Gastroesophageal sphincter (tissue), 4 donors: ENCODE measurements around the gene SMOC1. TPM values are rescaled to one million over a fixed set of nuclear protein-coding genes. Genes with fewer than 3 reads are reported as not detected.

Experiments used
- ATAC-seq: fragments of 150-250 bp; one replicate; pipeline ENCODE4 v1.9.1; 2016; ENCODE audit warnings: mild to moderate bottlenecking, moderate library complexity
- H3K27ac ChIP-seq, 4 donors: fragments of 200-600 bp; sonication (generic) in 3 of 4; 1 replicate in 3 of 4; 2 replicates in 1 of 4; pipeline ENCODE4 v1.5.1; 2016 to 2019
- H3K27me3 ChIP-seq: fragments of 200-600 bp; sonication (generic); one replicate; pipeline ENCODE4 v1.5.1; 2019
- H3K36me3 ChIP-seq, 2 donors: fragments of 200-600 bp; sonication (generic); one replicate each; pipeline ENCODE4 v1.5.1; 2019; ENCODE audit warnings: control low read depth in 1 of 2
- H3K4me1 ChIP-seq, 3 donors: fragments of 200-600 bp; sonication (generic); 1 replicate in 2 of 3; 2 replicates in 1 of 3; pipeline ENCODE4 v1.5.1; 2016 to 2019; ENCODE audit warnings: control low read depth in 2 of 3
- H3K4me3 ChIP-seq, 2 donors: fragments of 200-600 bp; sonication (generic); one replicate each; pipeline ENCODE4 v1.5.1; 2019; ENCODE audit warnings: mild to moderate bottlenecking in 1 of 2, moderate library complexity in 1 of 2
- H3K9me3 ChIP-seq, 3 donors: fragments of 200-600 bp; sonication (generic); one replicate each; pipeline ENCODE4 v1.5.1; 2017 to 2019; ENCODE audit warnings: control low read depth in 2 of 3
- CTCF ChIP-seq, 4 experiments: fragments of 200-600 bp in 2 of 4; fragments of 450-650 bp in 2 of 4; sonication (generic) in 1 of 4; IDR thresholded peaks; one replicate each; pipeline ENCODE4 v1.5.1; 2017 to 2019; ENCODE audit warnings: antibody characterized with exemption in 4 of 4, mild to moderate bottlenecking in 2 of 4, moderate library complexity in 2 of 4
- EP300 ChIP-seq: sonication (generic); formaldehyde crosslinking; IDR thresholded peaks from one replicate; pipeline ENCODE4 v1.6.1; 2017; ENCODE audit warnings: antibody characterized with exemption, mild to moderate bottlenecking
- POLR2A ChIP-seq, 2 donors: fragments of 450-650 bp; IDR thresholded peaks; one replicate each; pipeline ENCODE4 v1.6.1; 2017; ENCODE audit warnings: antibody characterized with exemption in 2 of 2, mild to moderate bottlenecking in 2 of 2, moderate library complexity in 1 of 2
- POLR2AphosphoS5 ChIP-seq: sonication (generic); formaldehyde crosslinking; IDR thresholded peaks from one replicate; pipeline ENCODE4 v1.6.1; 2017; ENCODE audit warnings: antibody characterized with exemption
- WGBS, 2 donors: methylation state at CpG; one replicate each; pipeline ENCODE4 v1.1.5; 2018; ENCODE audit warnings: low coverage in 1 of 2; 5-methylcytosine and 5-hydroxymethylcytosine counted together
- total RNA-seq, 4 donors: library from RNA; depleted of rRNA; stranded (reverse); fragments of >200 nt; gene quantifications; one replicate each; pipeline ENCODE4 v1.1.0, GENCODE V29; 2016

The SMOC1 gene
- total RNA-seq, 4 donors from 2014 or later, result 0.19 to 11.8 (median 0.31) TPM; not detected in 1

GRCh38 chr14:69855180-69855832, 23.9 kb upstream of the SMOC1 start:
- H3K27ac ChIP-seq, result no peak overlapping the region
- H3K36me3 ChIP-seq, result no peaks in the 10 kb centered on the region
- peaks cover 35% of the 10 kb centered on the region for H3K27me3 ChIP-seq
- no peak overlapping the region for H3K4me3 ChIP-seq
- 72 to 94% methylated on average over 5 to 7 of the region's 8 CpGs for WGBS, 2 donors
- H3K4me1 ChIP-seq, result no peaks in the 10 kb centered on the region
- TF ChIP-seq POLR2A (IDR thresholded peaks at IDR 0.05), result no peak
- no peak for TF ChIP-seq POLR2AphosphoS5
- TF ChIP-seq CTCF (IDR thresholded peaks at IDR 0.05), result no peak
- no peak for TF ChIP-seq EP300
- no peaks in the 10 kb centered on the region for H3K9me3 ChIP-seq
- no peak for ATAC-seq

GRCh38 chr14:69858801-69859200, 20.4 kb upstream of the SMOC1 start:
- no peaks in the 10 kb centered on the region for H3K36me3 ChIP-seq
- H3K4me3 ChIP-seq, result no peak overlapping the region
- ATAC-seq, result no peak
- H3K27me3 ChIP-seq, result peaks cover 27% of the 10 kb centered on the region
- WGBS, 2 donors, result 56 to 73% methylated on average over 5 to 7 of the region's 8 CpGs
- no peaks in the 10 kb centered on the region for H3K4me1 ChIP-seq
- no peak overlapping the region for H3K27ac ChIP-seq
- TF ChIP-seq EP300 (no peak), POLR2AphosphoS5 (no peak), POLR2A (IDR thresholded peaks at IDR 0.05) (no peak), CTCF (IDR thresholded peaks at IDR 0.05) (no peak)
- H3K9me3 ChIP-seq, result no peaks in the 10 kb centered on the region

DNA sequence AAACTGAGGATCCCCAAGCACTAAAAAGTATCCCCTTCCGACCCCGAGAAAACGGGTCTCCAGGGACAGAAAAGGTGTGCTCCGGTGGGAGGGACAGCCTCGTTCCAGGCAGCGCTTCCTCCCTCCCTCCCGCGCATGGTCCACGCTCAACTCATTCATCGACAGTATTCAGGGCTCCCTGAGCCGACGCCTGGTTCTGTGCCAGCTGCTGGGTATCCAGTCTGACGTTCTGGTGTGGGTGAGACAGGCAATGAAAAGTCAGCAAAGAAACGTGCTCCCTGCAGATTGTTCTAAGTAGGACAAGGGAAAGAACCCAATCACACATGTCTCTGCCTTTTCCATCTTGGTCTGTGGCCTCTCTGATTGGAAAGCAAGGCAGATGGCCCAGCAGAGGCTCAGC, 19.6 kb upstream of the SMOC1 start:
- no peak for ATAC-seq
- Histone ChIP-seq H3K36me3 (no peaks in the 10 kb centered on the region), H3K4me1 (no peaks in the 10 kb centered on the region), H3K27ac (no peak overlapping the region), H3K9me3 (peaks cover 0 to 6% (median 0%) of the 10 kb centered on the region in 3 donors), H3K27me3 (peaks cover 33% of the 10 kb centered on the region), H3K4me3 (no peak overlapping the region)
- TF ChIP-seq CTCF (IDR thresholded peaks at IDR 0.05), result no peak
- no peak for TF ChIP-seq POLR2AphosphoS5
- TF ChIP-seq POLR2A (IDR thresholded peaks at IDR 0.05), result no peak
- TF ChIP-seq EP300, result no peak
- WGBS, 2 donors, result 78 to 89% methylated on average over 4 to 10 of the region's 14 CpGs

DNA sequence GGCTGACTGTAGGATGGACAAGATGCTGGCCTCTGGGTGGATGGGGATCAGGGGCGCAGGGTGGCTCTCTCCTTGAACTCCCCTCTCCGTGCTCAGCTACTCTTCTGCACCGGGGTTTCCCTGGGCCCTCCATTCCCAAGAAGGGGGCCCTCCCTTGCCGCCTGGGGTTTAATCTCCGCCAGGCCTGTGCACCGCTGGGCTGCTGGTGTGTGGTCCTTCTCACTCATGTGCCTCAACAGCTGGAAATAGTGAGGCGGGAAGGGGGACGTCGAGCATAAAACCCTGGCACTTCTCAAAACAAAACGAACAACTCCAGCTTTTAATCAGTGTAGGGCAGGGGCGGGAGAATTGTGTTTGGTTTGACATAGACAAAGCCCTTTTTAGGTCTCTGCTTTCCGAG, 19.0 kb upstream of the SMOC1 start:
- H3K27ac ChIP-seq, result no peak overlapping the region
- WGBS, 2 donors, result 0% methylated on average over 1 of the region's 12 CpGs; no CpG with 5 or more reads in 1 of the 2 donors
- peaks cover 0 to 13% (median 0%) of the 10 kb centered on the region in 3 donors for H3K9me3 ChIP-seq
- no peak overlapping the region for H3K4me3 ChIP-seq
- ATAC-seq, result no peak
- H3K36me3 ChIP-seq, result no peaks in the 10 kb centered on the region
- H3K4me1 ChIP-seq, result no peaks in the 10 kb centered on the region
- TF ChIP-seq CTCF (IDR thresholded peaks at IDR 0.05) (no peak), POLR2A (IDR thresholded peaks at IDR 0.05) (no peak), EP300 (no peak), POLR2AphosphoS5 (no peak)
- peaks cover 35% of the 10 kb centered on the region for H3K27me3 ChIP-seq

GRCh38 chr14:69861025-69861569, 18.1 kb upstream of the SMOC1 start:
- no peak overlapping the region for H3K27ac ChIP-seq
- peaks cover 41% of the 10 kb centered on the region for H3K27me3 ChIP-seq
- H3K9me3 ChIP-seq, result peaks cover 0 to 21% (median 0%) of the 10 kb centered on the region in 3 donors
- H3K4me1 ChIP-seq, result no peaks in the 10 kb centered on the region
- ATAC-seq, result no peak
- no peak overlapping the region for H3K4me3 ChIP-seq
- H3K36me3 ChIP-seq, result no peaks in the 10 kb centered on the region
- 83 to 98% methylated on average over 1 to 3 of the region's 3 CpGs for WGBS, 2 donors
- no peak for TF ChIP-seq EP300
- TF ChIP-seq POLR2A (IDR thresholded peaks at IDR 0.05), result no peak
- no peak for TF ChIP-seq POLR2AphosphoS5
- TF ChIP-seq CTCF (IDR thresholded peaks at IDR 0.05), result no peak
